HG03432 (cell line): ENCODE results near the gene ADCY9.
"Not testable (repeated sequence)": the region's sequence is repeated elsewhere in the genome, so short reads cannot be mapped to it uniquely, and the experiment has no call there.

Experiments used
- ATAC-seq: cut with Tn5 transposase; IDR thresholded peaks from one replicate; pipeline ENCODE4 v1.9.1; 2021; ENCODE audit warnings: mild to moderate bottlenecking, moderate library complexity; ENCODE audit not compliant: unreplicated experiment

The ADCY9 gene

GRCh38 chr16:4042581-4042980 is 73.7 kb downstream of the ADCY9 start:
- ATAC-seq: no peak

GRCh38 chr16:4038448-4038847 is 77.8 kb downstream of the ADCY9 start:
- ATAC-seq: no peak

DNA sequence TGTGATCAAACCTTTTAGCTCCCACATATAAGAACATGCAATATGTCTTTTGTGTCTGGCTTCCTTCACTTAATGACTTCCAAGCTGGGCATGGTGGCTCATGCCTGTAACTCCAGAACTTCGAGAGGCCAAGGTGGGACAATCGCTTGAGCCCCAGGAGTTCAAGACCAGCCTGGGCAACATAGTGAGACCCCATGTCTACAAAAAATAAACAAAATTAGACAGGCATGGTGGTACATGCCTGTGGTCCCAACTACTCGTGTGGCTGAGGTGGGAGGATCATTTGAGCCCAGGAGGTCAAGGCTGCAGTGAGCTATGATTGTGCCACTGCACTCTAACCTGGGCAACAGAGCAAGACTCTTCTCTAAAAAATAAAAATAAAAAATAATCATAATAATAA is 79.3 kb downstream of the ADCY9 start:
- not testable (repeated sequence) for ATAC-seq

GRCh38 chr16:4034963-4035362 is 81.3 kb downstream of the ADCY9 start:
- ATAC-seq: no peak

GRCh38 chr16:4033951-4034350 is 82.3 kb downstream of the ADCY9 start:
- no peak for ATAC-seq

GRCh38 chr16:4032768-4033167 is 83.5 kb downstream of the ADCY9 start:
- no peak for ATAC-seq

- ATAC-seq: no peak
Measured at GRCh38 chr16:4028144-4028543, 88.1 kb downstream of the ADCY9 start.

DNA sequence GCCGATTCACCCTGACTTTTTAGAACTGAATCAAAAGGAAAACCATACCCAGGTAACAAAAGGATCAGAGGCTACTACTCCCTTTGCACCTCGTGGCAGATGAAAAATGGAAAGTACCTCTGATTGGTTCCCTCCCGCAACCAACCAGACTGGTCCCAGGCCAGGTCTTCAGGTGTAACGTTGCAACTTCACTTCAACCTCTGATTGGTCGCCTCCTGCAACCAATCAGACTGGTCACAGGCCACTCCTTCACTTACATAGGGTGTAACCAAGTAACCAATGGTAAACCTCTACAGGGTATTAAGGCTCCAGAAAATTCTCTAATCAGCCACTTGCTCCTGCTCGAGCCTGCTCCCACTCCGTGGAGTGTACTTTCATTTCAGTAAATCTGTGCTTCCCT is 89.4 kb downstream of the ADCY9 start:
- no peak for ATAC-seq

DNA sequence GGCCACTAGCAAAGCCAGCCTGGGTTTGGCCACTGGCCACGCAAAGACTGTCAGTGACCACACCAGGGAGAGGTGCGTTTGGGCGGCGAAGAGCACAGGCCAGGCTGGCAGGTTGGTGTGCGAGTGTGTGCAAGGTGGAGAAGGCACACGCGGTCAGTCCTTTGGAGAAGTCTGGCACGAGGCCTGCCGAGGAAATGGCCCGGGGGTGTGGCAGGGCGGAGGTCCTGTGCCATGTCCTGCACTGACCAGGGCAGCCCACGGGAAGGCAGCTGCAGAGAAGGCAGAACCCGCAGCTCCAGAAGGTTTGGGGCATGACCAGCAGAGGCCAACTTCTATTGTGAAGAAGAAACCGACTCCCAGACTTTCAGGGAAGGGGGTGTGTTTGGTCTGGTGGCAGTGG is 90.8 kb downstream of the ADCY9 start:
- no peak for ATAC-seq

DNA sequence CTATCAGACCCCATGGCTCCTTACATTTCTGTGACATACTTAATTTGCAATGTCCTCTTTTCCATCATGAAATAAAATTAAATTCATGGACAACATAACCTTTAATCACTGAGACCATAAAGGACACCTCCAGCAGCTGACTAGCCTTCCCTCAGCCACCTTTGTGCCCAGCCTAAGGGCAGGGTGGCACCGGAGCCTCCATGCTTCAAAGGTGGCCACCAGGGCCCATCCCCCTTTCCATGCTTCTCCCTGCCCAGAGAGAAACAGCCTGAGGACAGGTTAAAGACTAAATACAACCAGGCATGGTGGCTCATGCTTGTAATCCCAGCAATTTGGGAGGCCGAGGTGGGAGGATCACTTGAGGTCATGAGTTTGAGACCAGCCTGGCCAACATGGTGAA is 94.3 kb downstream of the ADCY9 start:
- no peak for ATAC-seq

GRCh38 chr16:4021070-4021779 is 95.0 kb downstream of the ADCY9 start:
- no peak for ATAC-seq

DNA sequence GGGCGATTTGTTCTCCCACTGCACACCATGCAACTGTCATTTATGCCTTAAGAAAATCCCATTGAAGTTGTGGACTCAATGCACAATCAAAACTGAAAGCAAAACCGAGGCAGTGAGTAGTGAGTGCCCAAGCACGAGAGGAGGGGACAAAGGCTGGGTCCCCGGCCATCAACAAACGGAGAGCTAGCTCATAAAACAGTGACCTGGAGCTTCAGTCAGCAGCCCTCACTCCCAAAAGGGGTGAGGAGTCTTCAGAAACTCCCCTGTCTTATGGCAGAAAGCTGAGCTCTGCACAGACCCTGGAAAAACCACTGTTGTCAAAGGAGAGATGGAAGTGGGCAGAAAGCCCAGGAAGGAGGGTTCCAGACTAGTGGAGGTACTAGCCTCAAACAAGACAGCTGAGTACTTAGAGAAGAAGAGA is 96.9 kb downstream of the ADCY9 start:
- no peak for ATAC-seq

- no peak for ATAC-seq
Measured at GRCh38 chr16:4018391-4018790, 97.9 kb downstream of the ADCY9 start.

- ATAC-seq: no peak
Measured at GRCh38 chr16:4017807-4018206, 98.4 kb downstream of the ADCY9 start.

GRCh38 chr16:4016658-4017057 is 99.6 kb downstream of the ADCY9 start:
- ATAC-seq: no peak

DNA sequence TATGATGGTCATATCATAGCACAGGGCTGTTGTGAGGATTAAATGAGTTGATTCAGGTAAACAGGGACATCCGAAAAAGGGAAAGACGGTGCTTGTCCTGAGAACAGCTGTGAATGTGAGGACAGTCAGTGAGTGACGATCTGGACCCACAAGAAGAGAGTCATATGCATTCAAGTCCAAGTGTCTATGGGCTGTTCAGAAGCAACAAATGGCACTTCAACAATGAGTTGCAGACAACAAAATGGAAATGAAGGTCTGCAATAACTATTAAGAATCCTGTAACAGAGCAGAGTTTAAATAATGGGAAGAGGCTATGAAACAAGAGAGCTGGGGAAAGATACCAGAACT is 100.3 kb downstream of the ADCY9 start:
- no peak for ATAC-seq

DNA sequence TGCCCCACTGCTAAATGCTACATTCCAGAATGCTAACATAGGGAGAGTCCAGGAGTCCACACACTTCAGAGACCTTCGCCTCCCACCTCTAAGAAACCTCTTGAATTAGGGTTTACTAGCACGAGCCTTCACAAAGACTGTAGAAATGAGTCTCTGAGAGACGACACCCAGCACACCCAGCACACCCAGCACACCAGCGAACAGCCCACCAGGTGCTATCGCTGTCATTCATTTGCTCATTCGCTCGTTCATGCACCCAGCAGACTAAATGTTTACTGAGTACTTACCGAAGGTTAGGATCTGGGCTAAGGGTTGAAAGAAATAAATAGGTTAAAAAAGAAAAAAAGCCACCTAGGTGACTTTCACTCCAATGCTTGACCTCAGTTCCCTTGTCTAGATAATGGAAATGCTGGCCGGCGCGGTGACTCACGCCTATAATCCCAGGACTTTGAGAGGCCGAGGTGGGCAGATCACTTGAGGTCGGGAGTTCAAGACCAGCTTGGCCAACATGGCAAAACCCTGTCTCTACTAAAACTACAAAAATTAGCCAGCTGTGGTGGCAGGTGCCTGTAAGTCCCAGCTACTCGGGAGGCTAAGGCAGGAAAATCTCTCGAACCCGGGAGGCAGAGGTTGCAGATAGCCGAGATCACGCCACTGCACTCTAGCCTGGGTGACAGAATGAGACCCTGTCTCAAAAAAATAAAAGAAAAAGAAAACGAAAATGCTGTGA is 100.8 kb downstream of the ADCY9 start:
- ATAC-seq: no peak

GRCh38 chr16:4011940-4012629 is 104.2 kb downstream of the ADCY9 start:
- ATAC-seq: no peak

DNA sequence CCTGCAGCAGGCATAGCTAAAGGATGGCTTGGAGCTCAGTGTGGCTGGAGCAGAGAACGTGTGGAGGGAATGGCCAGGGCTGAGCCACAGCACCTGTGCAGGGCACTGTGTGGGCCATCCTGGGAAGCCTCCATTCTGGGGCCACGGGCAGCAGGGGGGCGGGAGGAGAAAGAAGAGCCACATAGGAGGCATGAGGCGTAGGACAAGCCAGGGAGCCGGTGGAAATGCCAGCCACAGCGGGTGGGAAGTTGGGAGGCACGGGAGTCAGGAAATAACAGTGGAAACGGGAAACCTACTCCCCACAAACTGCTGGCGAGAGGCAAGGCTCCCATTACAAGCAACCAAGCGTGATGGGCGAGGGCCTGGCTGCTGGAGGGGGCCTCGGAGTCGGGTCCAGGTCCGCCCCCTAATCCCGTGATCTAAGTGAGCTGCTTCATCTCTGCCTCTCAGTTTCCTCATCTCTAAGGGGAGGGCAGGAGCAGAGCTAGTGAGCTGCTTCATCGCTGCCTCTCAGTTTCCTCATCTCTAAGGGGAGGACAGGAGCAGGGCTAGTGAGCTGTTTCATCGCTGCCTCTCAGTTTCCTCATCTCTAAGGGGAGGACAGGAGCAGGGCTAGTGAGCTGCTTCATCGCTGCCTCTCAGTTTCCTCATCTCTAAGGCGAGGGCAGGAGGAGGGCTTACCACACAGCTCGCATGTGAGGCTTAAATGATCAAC is 104.9 kb downstream of the ADCY9 start:
- no peak for ATAC-seq

DNA sequence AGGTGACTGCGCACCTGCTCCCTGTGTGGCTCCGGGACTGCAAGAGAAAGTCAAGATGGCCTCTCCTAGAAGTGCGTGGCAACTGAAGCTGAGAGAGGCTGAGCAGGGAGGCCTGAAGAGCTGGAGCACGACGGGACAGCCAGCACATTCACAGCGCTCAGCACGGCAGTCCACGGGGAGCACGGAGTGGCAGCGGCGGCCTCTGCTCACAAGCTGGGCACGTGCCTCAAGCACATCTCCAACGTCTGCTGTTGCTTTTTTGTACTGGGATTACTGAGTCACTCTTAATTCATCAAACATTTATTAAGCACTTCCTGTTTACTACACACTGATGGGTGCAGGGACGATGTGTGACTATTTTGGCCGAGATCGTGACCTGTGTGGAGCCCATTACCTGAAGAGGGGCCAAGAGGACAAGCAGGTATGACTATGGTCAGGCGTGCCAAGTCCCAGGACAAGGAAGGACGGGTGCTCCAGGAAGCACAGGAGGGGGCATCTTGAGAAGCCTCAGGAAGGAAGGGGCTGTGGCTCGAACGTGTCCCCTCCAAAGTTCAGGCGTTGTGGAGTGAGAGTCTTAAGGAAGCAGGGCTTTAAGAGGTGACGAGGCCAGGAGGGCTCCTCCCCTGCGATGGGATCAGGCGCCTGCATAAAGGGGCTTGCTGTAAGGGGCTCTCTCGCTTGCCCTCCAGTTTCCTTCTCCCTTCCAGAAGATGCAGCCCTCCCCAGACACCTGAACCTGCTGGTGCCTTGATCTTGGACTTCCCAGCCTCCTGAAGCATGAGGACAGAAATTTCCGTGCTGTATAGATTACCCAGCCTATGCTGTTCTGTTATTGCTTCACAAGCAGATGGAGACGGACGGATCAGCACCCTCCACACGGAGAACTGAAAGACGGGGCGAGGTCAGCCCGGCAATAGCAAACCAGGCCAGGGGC is 105.8 kb downstream of the ADCY9 start:
- no peak for ATAC-seq
